ENCODE data around the gene FBXO11.

GRCh38 chr2:47907039-47907781, 912 bp upstream of the FBXO11 start:
- TF ChIP-seq, protein P1, sequence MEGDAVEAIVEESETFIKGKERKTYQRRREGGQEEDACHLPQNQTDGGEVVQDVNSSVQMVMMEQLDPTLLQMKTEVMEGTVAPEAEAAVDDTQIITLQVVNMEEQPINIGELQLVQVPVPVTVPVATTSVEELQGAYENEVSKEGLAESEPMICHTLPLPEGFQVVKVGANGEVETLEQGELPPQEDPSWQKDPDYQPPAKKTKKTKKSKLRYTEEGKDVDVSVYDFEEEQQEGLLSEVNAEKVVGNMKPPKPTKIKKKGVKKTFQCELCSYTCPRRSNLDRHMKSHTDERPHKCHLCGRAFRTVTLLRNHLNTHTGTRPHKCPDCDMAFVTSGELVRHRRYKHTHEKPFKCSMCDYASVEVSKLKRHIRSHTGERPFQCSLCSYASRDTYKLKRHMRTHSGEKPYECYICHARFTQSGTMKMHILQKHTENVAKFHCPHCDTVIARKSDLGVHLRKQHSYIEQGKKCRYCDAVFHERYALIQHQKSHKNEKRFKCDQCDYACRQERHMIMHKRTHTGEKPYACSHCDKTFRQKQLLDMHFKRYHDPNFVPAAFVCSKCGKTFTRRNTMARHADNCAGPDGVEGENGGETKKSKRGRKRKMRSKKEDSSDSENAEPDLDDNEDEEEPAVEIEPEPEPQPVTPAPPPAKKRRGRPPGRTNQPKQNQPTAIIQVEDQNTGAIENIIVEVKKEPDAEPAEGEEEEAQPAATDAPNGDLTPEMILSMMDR (IDR thresholded peaks at IDR 0.05; ENCODE audit: low read length) = no peak; the same call in 1 of the 2 replicates
- no peak for TF ChIP-seq EZH2 (optimal IDR thresholded peaks at IDR 0.05; ENCODE audit: low read depth, low read length)
